ENCODE measurements around the gene CSNK1G2. TPM values are rescaled to one million over a fixed set of nuclear protein-coding genes. Genes with fewer than 3 reads are reported as not detected.

CSNK1G2 gene
- total and polyA plus RNA-seq, 9 donors: 32.2 to 46.2 (median 41.7) TPM

- Histone ChIP-seq H3K4me1 (ENCODE audit: control insufficient read depth, insufficient read depth, low read length) (no peaks in the 10 kb centered on the region), H3K27me3 (ENCODE audit: control insufficient read depth, insufficient read depth, low read length) (no peaks in the 10 kb centered on the region), H3K4me3 (ENCODE audit: low read length) (no peak overlapping the region), H3K27ac (ENCODE audit: low read length) (no peak overlapping the region), H3K36me3 (ENCODE audit: control insufficient read depth, insufficient read depth, low read length) (peaks cover 26% of the 10 kb centered on the region), H3K9me3 (replicated peaks; ENCODE audit: control insufficient read depth, low read depth, low read length) (no peaks in the 10 kb centered on the region)
- DNase-seq: no peak
- 79% methylated on average over 21 of the region's 21 CpGs for WGBS (ENCODE audit: insufficient coverage)
These were observed 11.7 kb downstream of the CSNK1G2 start for GRCh38 chr19:1952635-1953034.

DNA sequence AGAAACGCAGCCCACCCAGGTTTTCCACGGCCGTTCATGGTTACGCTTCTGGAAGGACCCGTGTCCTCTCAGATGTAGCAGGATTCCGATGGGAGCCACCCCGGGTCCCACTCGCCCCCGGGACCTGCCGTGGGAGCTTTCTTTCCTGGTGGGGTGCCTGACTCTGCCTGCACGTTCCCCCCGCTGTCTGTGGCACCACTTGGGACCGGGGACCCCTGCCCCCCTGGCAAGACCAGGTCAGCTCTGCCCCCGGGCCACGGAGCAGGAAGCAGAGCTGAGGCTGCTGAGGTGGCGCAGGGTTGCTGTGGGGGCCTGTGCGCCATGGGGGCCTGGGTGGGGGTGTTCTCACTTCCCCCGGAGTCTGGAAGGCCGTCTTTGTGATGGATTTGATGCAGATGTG, 12.1 kb downstream of the CSNK1G2 start:
- WGBS (ENCODE audit: insufficient coverage): 79% methylated on average over 13 of the region's 19 CpGs
- Histone ChIP-seq H3K9me3 (replicated peaks; ENCODE audit: control insufficient read depth, low read depth, low read length) (no peaks in the 10 kb centered on the region), H3K4me3 (ENCODE audit: low read length) (no peak overlapping the region), H3K27me3 (ENCODE audit: control insufficient read depth, insufficient read depth, low read length) (no peaks in the 10 kb centered on the region), H3K27ac (ENCODE audit: low read length) (no peak overlapping the region), H3K36me3 (ENCODE audit: control insufficient read depth, insufficient read depth, low read length) (peaks cover 26% of the 10 kb centered on the region), H3K4me1 (ENCODE audit: control insufficient read depth, insufficient read depth, low read length) (no peaks in the 10 kb centered on the region)
- DNase-seq: no peak

DNA sequence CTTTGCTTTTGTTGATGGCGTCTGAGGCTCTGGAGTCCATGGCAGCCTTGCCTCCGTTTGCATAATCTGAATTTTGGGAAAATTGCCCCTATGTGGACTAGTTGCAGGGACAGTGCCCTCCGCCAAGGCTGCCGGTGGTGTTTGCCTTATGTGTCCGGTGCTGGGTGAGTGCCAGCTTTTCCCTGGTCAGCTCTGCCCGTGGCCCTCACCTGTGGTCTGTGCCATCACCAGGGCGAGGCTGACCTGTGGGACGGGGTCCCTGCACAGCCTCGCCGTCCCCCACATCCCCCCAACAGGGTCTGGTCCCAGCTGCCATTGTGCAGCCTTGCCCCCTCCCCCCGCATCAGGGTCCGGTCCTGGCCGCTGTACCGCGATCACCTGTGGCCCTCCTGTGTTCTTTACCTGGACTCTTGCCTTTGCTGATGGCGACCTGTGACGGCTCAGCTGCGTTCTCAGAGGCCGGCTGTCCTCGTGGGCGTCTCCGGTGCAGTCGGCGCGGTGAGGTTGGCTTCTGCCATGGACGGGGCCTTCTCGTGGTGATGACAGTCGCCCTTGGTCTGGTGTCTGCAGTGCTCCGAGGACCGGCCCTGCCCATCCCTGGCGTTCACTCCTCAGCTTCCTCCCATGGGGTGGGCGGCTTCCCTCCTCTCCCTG, 12.6 kb downstream of the CSNK1G2 start:
- no peak overlapping the region for H3K4me3 ChIP-seq (ENCODE audit: low read length)
- no peak overlapping the region for H3K27ac ChIP-seq (ENCODE audit: low read length)
- no peaks in the 10 kb centered on the region for H3K4me1 ChIP-seq (ENCODE audit: control insufficient read depth, insufficient read depth, low read length)
- DNase-seq: no peak
- WGBS (ENCODE audit: insufficient coverage): 90% methylated on average over 23 of the region's 32 CpGs
- H3K27me3 ChIP-seq (ENCODE audit: control insufficient read depth, insufficient read depth, low read length): no peaks in the 10 kb centered on the region
- no peaks in the 10 kb centered on the region for H3K9me3 ChIP-seq (replicated peaks; ENCODE audit: control insufficient read depth, low read depth, low read length)
- peaks cover 26% of the 10 kb centered on the region for H3K36me3 ChIP-seq (ENCODE audit: control insufficient read depth, insufficient read depth, low read length)

DNA sequence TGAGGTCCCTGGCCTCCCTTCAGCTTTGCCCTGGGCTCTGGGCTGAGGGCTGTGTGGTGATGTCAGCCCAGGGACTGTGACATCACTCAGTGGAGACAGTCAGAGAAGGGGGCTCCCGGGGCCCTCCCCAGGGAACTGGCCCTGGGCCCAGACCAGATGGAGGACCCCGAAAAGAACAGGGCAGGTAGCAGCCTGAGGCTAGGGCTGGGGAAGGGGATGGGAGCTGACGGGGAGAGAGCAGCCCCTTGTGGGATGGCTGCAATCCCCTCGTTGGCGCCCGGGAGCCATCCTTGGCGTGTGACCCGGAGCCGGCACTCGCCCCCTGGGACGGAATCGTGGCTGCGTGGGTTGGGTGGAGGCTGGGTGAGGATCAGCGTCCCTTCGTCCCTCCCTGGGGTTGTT, 13.6 kb downstream of the CSNK1G2 start:
- WGBS (ENCODE audit: insufficient coverage): 86% methylated on average over 13 of the region's 15 CpGs
- DNase-seq: no peak
- H3K27me3 ChIP-seq (ENCODE audit: control insufficient read depth, insufficient read depth, low read length): no peaks in the 10 kb centered on the region
- peaks cover 21% of the 10 kb centered on the region for H3K36me3 ChIP-seq (ENCODE audit: control insufficient read depth, insufficient read depth, low read length)
- H3K4me1 ChIP-seq (ENCODE audit: control insufficient read depth, insufficient read depth, low read length): no peaks in the 10 kb centered on the region
- no peaks in the 10 kb centered on the region for H3K9me3 ChIP-seq (replicated peaks; ENCODE audit: control insufficient read depth, low read depth, low read length)
- H3K4me3 ChIP-seq (ENCODE audit: low read length): no peak overlapping the region
- H3K27ac ChIP-seq (ENCODE audit: low read length): no peak overlapping the region

DNA sequence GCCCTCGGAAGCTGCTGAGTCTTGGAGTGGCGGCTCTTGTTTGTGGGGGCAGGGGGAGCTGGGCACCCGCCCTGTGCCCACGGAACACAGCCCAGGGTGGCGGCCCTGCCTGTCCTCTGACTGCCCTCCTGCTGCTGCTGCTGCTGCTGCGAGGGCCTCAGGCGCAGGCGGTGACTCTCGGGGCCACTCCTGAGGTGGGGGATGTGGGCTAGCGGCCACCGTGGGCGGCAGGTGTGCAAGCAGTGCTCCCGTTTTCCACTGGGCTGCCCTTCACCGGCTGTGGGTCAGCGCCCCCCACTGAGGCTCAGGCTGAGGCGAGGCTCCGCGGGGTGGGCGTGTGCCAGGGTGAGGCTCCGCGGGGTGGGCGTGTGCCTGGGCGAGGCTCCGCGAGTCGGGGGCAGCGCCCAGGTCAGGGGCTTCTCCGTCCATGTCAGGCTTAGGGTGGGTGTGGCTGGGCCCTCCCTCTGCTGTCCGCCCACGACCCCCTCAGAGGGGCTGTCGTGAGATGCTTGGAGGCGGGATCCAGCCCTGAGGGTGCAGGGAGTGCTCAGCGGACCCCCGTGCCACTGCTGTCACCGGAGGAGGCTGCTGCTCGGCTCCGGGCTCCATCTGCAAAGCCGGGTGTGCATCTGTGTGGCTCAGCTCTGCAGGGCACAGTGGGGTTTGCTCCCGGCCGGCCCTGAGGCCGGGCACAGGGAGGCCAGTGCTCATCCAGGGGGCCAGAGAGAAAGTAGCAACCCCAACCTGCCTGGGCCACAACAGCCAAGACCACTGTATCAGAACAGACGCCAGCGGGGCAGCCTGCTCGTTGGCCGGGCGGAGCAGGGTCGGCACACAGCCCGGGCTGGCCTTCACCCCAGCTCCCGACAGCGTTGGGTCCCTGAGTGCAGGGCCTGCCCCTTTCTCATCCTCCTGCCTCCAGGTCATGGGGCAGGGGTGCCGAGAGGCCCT, 14.5 kb downstream of the CSNK1G2 start:
- H3K36me3 ChIP-seq (ENCODE audit: control insufficient read depth, insufficient read depth, low read length): peaks cover 18% of the 10 kb centered on the region
- DNase-seq: no peak
- H3K4me3 ChIP-seq (ENCODE audit: low read length): no peak overlapping the region
- 74% methylated on average over 44 of the region's 51 CpGs for WGBS (ENCODE audit: insufficient coverage)
- H3K9me3 ChIP-seq (replicated peaks; ENCODE audit: control insufficient read depth, low read depth, low read length): no peaks in the 10 kb centered on the region
- H3K27me3 ChIP-seq (ENCODE audit: control insufficient read depth, insufficient read depth, low read length): no peaks in the 10 kb centered on the region
- no peaks in the 10 kb centered on the region for H3K4me1 ChIP-seq (ENCODE audit: control insufficient read depth, insufficient read depth, low read length)
- no peak overlapping the region for H3K27ac ChIP-seq (ENCODE audit: low read length)

GRCh38 chr19:1956122-1956494, 15.1 kb downstream of the CSNK1G2 start:
- Histone ChIP-seq H3K27me3 (ENCODE audit: control insufficient read depth, insufficient read depth, low read length) (no peaks in the 10 kb centered on the region), H3K9me3 (replicated peaks; ENCODE audit: control insufficient read depth, low read depth, low read length) (no peaks in the 10 kb centered on the region), H3K27ac (ENCODE audit: low read length) (no peak overlapping the region), H3K4me1 (ENCODE audit: control insufficient read depth, insufficient read depth, low read length) (no peaks in the 10 kb centered on the region), H3K36me3 (ENCODE audit: control insufficient read depth, insufficient read depth, low read length) (peaks cover 18% of the 10 kb centered on the region), H3K4me3 (ENCODE audit: low read length) (no peak overlapping the region)
- DNase-seq: no peak
- 80% methylated on average over 12 of the region's 12 CpGs for WGBS (ENCODE audit: insufficient coverage)

DNA sequence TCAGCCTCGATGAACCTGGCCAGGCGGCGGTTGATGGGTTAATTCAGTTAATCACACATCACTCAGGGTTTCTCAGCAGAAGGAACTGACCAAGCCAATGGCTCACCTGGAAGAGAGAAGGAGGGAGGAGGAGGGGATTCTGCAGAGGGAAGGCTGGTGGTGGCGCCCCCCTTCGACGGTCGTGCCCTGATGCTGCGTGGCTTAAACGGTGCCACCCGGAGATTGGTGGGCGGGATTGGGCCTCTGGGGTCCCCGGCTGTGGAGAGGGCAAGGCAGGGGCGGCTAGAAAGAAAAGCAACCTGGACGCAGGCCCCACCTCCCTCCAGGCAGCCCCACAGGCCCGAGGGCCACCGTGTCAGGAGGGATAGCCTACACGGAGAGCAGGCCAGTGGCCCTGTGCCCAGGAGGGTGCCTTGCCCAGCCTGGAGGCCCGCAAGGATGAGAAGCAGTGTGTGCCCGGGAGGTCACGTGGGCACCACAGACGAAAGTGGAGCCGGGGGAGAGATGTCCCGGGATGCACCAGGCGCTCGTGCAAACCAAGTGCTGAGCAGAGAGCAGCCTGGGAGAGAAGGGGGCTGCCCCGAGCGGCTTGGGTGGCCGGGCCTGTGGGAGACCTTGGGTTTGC, 16.0 kb downstream of the CSNK1G2 start:
- 70% methylated on average over 6 of the region's 28 CpGs for WGBS (ENCODE audit: insufficient coverage)
- H3K27ac ChIP-seq (ENCODE audit: low read length): no peak overlapping the region
- H3K4me3 ChIP-seq (ENCODE audit: low read length): no peak overlapping the region
- no peaks in the 10 kb centered on the region for H3K27me3 ChIP-seq (ENCODE audit: control insufficient read depth, insufficient read depth, low read length)
- DNase-seq: no peak
- no peaks in the 10 kb centered on the region for H3K4me1 ChIP-seq (ENCODE audit: control insufficient read depth, insufficient read depth, low read length)
- no peaks in the 10 kb centered on the region for H3K9me3 ChIP-seq (replicated peaks; ENCODE audit: control insufficient read depth, low read depth, low read length)
- peaks cover 18% of the 10 kb centered on the region for H3K36me3 ChIP-seq (ENCODE audit: control insufficient read depth, insufficient read depth, low read length)

GRCh38 chr19:1957562-1958248, 16.7 kb downstream of the CSNK1G2 start:
- Histone ChIP-seq H3K36me3 (ENCODE audit: control insufficient read depth, insufficient read depth, low read length) (peaks cover 14% of the 10 kb centered on the region), H3K9me3 (replicated peaks; ENCODE audit: control insufficient read depth, low read depth, low read length) (no peaks in the 10 kb centered on the region), H3K4me1 (ENCODE audit: control insufficient read depth, insufficient read depth, low read length) (no peaks in the 10 kb centered on the region), H3K4me3 (ENCODE audit: low read length) (no peak overlapping the region), H3K27ac (ENCODE audit: low read length) (no peak overlapping the region), H3K27me3 (ENCODE audit: control insufficient read depth, insufficient read depth, low read length) (no peaks in the 10 kb centered on the region)
- 85% methylated on average over 31 of the region's 40 CpGs for WGBS (ENCODE audit: insufficient coverage)
- DNase-seq: no peak

- WGBS (ENCODE audit: insufficient coverage): 86% methylated on average over 19 of the region's 32 CpGs
- no peak overlapping the region for H3K4me3 ChIP-seq (ENCODE audit: low read length)
- DNase-seq: no peak
These were observed 19.1 kb downstream of the CSNK1G2 start for GRCh38 chr19:1959928-1960589.

More at GRCh38 chr19:1959928-1960589, 19.1 kb downstream of the CSNK1G2 start:
- Histone ChIP-seq H3K9me3 (replicated peaks; ENCODE audit: control insufficient read depth, low read depth, low read length) (no peaks in the 10 kb centered on the region), H3K27me3 (ENCODE audit: control insufficient read depth, insufficient read depth, low read length) (no peaks in the 10 kb centered on the region), H3K4me1 (ENCODE audit: control insufficient read depth, insufficient read depth, low read length) (no peaks in the 10 kb centered on the region), H3K27ac (ENCODE audit: low read length) (no peak overlapping the region), H3K36me3 (ENCODE audit: control insufficient read depth, insufficient read depth, low read length) (peaks cover 3% of the 10 kb centered on the region)

Data from muscle of leg (tissue), 11 donors.